ENCODE data around the gene MAPK12.

The MAPK12 gene

DNA sequence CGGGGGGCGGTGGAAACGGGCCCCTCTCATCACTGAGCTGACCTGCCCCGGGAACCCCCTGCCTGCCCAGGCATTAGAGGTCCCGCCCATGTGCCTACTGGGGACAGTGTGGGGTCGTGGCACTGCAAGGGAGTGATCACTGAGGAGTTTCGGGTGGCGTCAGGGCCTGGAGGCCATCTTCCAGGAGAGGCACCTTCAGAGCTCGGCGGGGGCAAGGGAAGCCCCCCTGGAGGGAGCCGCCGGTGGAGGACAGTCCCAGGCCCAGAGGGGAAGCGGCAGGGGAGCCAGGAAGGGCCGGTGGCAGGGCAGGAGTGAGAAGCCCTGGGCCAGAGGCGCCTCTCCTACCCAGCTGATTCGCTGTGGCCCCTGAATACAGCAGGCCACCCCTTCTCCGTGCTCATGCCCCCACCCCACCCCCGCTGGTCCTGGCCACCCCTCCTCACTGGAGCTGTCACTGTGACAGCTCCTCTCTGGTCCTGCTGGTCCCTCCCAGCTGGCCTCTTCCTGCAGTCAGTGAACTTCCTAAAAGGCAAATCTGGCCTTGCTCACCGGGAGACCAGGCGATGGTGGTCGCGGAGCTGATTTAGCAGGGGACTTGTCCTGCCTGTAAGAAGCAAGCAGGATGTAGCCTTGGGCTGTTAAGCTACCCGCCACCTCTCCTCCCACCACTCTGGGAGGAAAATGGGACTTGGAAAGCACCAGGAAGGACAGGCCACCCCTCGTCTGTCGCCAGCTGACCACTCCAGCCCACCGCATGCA, 10.7 kb upstream of the MAPK12 start:
- no peaks in the 10 kb centered on the region for H3K9me3 Mint-ChIP-seq
- H3K4me3 Mint-ChIP-seq = no peak overlapping the region
- peaks cover 42% of the 10 kb centered on the region for H3K36me3 Mint-ChIP-seq (ENCODE audit: low read depth)
- H3K27me3 Mint-ChIP-seq = peaks cover 41% of the 10 kb centered on the region
- intact Hi-C loops (cut with micrococcal nuclease) = loop anchor here (5.0 kb wide), 1 partner anchor 35 kb away; the partner anchor contains the start of gene PLXNB2
- no peak overlapping the region for H3K27ac Mint-ChIP-seq
- peaks cover 41% of the 10 kb centered on the region for H3K4me1 Mint-ChIP-seq (ENCODE audit: low read depth)

GRCh38 chr22:50271519-50271970, 10.1 kb upstream of the MAPK12 start:
- peaks cover 41% of the 10 kb centered on the region for H3K4me1 Mint-ChIP-seq (ENCODE audit: low read depth)
- H3K27me3 Mint-ChIP-seq = peaks cover 46% of the 10 kb centered on the region
- peaks cover 35% of the 10 kb centered on the region for H3K36me3 Mint-ChIP-seq (ENCODE audit: low read depth)
- no peaks in the 10 kb centered on the region for H3K9me3 Mint-ChIP-seq
- H3K27ac Mint-ChIP-seq = no peak overlapping the region
- peak overlapping the region; percentile 42 for H3K4me3 Mint-ChIP-seq
- intact Hi-C loops (cut with micrococcal nuclease) = loop anchor here (5.0 kb wide), 1 partner anchor 36 kb away; the partner anchor contains the start of gene PLXNB2

DNA sequence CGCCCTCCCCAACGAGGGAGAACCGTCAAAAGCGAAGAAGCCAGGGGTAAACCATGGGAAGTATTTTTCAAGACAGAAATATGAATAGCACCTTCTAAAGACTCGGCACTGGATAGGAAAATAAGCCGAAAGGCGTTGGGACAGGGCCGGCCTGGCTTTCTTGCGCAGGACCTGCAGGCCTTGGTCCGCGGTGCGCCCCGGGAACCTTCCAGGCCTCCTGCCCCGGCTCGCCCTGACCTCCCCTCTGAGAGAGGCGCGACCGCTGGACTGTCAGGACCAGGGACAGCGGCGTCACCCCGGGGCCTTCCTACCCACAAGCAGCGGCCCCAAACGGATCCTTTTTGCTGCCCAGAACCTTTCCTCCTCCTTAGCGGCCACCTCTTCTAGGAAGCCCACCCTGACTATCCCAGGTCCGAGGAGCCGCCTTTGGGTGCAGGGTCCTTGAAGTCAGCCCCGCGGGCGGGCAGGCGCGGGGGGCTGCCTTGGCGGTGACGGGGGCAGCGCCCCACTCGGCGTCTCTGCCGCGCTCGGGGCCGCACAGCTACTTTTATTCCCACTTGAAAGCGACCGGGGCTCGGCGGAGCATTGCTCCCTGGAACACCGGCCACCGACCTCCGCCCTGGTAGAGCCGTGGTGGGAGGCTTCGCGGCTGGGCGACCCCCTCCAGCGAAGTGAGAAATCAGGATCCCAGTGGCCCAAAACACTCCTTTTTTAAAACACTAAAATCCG, 9.3 kb upstream of the MAPK12 start:
- H3K27ac Mint-ChIP-seq = no peak overlapping the region

GRCh38 chr22:50269970-50270665, 8.6 kb upstream of the MAPK12 start, which contains the start of gene MAPK11:
Gene MAPK11 (minus strand): TSS chr22:50270380. CDS start chr22:50270292, 88 bp downstream.
- intact Hi-C loops (cut with micrococcal nuclease) = loop anchor here (5.0 kb wide), 1 partner anchor 37 kb away; the partner anchor contains the start of gene PLXNB2
- Mint-ChIP-seq H3K27ac (no peak within 1 kb of the TSS), H3K4me1 (ENCODE audit: low read depth) (peaks cover 39% of the 10 kb centered on the region), H3K36me3 (ENCODE audit: low read depth) (peaks cover 21% of the 10 kb centered on the region), H3K9me3 (no peaks in the 10 kb centered on the region), H3K4me3 (peak within 1 kb of the TSS; percentile 65), H3K27me3 (peaks cover 59% of the 10 kb centered on the region)

More for the DNA sequence above, 9.3 kb upstream of the MAPK12 start:
- peaks cover 28% of the 10 kb centered on the region for H3K36me3 Mint-ChIP-seq (ENCODE audit: low read depth)
- peak overlapping the region; percentile 64 for H3K4me3 Mint-ChIP-seq
- H3K4me1 Mint-ChIP-seq (ENCODE audit: low read depth) = peaks cover 41% of the 10 kb centered on the region
- peaks cover 53% of the 10 kb centered on the region for H3K27me3 Mint-ChIP-seq
- no peaks in the 10 kb centered on the region for H3K9me3 Mint-ChIP-seq
- intact Hi-C loops (cut with micrococcal nuclease) = loop anchor here (5.0 kb wide), 1 partner anchor 36 kb away; the partner anchor contains the start of gene PLXNB2

DNA sequence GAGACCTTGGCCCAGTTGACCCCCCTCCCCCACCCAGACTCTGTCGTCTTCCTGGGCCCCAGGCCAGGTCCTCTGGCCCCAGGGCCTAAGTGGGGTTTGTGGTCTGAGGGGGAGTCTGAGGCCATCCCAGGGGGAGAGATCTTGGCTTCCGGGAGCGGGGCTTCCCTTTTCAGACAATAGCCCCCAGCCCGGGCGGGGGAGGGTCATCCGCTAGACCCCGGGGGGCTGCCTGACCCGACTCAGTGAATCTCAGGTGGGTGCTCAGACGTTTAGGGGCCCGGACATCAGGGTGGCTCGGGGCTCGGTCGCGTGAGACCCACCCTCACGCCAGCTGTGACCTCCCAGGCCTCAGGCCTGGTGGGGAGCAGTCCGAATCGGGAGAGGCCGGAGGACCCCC, 8.1 kb upstream of the MAPK12 start:
- intact Hi-C loops (cut with micrococcal nuclease) = no loop called here
- peaks cover 65% of the 10 kb centered on the region for H3K27me3 Mint-ChIP-seq
- H3K36me3 Mint-ChIP-seq (ENCODE audit: low read depth) = peaks cover 16% of the 10 kb centered on the region
- H3K9me3 Mint-ChIP-seq = no peaks in the 10 kb centered on the region
- no peak overlapping the region for H3K27ac Mint-ChIP-seq
- peaks cover 34% of the 10 kb centered on the region for H3K4me1 Mint-ChIP-seq (ENCODE audit: low read depth)
- H3K4me3 Mint-ChIP-seq = peak overlapping the region; percentile 65

GRCh38 chr22:50268655-50269113, 7.2 kb upstream of the MAPK12 start:
- intact Hi-C loops (cut with micrococcal nuclease) = no loop called here
- Mint-ChIP-seq H3K27ac (no peak overlapping the region), H3K36me3 (ENCODE audit: low read depth) (peaks cover 8% of the 10 kb centered on the region), H3K9me3 (no peaks in the 10 kb centered on the region), H3K4me3 (no peak overlapping the region), H3K4me1 (ENCODE audit: low read depth) (peaks cover 28% of the 10 kb centered on the region), H3K27me3 (peaks cover 73% of the 10 kb centered on the region)

GRCh38 chr22:50267591-50268390, 6.3 kb upstream of the MAPK12 start:
- Mint-ChIP-seq H3K4me1 (ENCODE audit: low read depth) (peaks cover 33% of the 10 kb centered on the region), H3K4me3 (no peak overlapping the region), H3K36me3 (ENCODE audit: low read depth) (peaks cover 3% of the 10 kb centered on the region), H3K9me3 (no peaks in the 10 kb centered on the region), H3K27me3 (peaks cover 80% of the 10 kb centered on the region), H3K27ac (no peak overlapping the region)
- intact Hi-C loops (cut with micrococcal nuclease) = no loop called here

DNA sequence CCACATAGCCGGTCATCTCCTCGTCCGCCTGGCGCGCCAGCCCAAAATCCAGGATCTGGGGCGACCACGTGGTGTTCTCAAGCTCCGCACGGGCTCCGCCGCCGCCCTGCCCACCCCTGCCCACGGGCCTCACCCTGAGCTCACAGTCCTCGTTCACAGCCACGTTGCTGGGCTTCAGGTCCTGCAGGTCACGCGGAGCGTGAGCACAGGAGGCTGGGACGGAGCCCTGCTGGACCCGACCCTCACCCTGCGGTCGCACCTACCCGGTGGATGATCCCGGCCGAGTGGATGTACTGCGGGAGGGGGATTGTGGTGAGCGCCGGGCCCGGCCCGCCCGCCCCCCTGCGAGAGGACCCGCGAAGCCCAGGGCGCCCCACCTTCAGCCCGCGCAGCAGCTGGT, 5.5 kb upstream of the MAPK12 start:
- H3K4me3 Mint-ChIP-seq = no peak overlapping the region
- no peak overlapping the region for H3K27ac Mint-ChIP-seq
- no peaks in the 10 kb centered on the region for H3K9me3 Mint-ChIP-seq
- no peaks in the 10 kb centered on the region for H3K36me3 Mint-ChIP-seq (ENCODE audit: low read depth)
- intact Hi-C loops (cut with micrococcal nuclease) = no loop called here
- H3K27me3 Mint-ChIP-seq = peaks cover 84% of the 10 kb centered on the region
- peaks cover 33% of the 10 kb centered on the region for H3K4me1 Mint-ChIP-seq (ENCODE audit: low read depth)

DNA sequence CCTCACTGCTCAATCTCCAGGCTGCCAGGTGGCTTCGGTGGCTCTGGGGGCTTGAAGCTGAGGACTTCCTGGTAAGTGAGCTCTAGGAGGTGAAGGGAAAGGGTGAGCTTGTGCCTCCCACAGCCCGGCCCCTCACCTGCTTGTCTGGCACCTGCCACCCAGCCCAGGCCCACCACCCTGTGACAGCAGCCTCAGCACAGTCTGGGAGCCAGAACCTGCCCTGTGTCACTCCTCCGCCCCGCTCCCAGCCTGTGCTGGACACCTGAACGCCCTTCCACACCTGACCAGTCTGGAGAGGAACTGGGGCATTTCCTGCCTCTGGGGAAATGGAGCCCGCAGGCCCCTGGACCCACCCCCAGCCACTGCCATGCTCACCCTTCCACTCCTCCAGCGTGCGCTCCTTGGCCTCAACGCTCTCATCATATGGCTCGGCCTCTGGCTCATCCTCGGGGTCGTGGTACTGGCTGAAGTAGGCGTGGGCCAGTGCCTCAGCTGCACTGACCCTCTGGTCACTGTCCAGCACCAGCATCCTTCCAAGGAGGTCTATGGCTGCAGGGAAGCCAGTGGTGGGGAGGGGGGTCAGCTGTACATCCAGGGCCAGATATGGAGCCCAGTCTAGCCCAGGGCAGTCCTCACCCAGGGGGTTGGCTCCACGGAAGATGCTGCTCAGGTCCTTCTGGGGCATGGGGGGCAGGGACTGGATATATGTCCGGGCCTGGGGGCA, 3.6 kb upstream of the MAPK12 start:
- no peak overlapping the region for H3K4me3 Mint-ChIP-seq
- peaks cover 86% of the 10 kb centered on the region for H3K27me3 Mint-ChIP-seq
- no peak overlapping the region for H3K27ac Mint-ChIP-seq
- H3K4me1 Mint-ChIP-seq (ENCODE audit: low read depth) = peaks cover 33% of the 10 kb centered on the region
- H3K9me3 Mint-ChIP-seq = no peaks in the 10 kb centered on the region
- no peaks in the 10 kb centered on the region for H3K36me3 Mint-ChIP-seq (ENCODE audit: low read depth)
- intact Hi-C loops (cut with micrococcal nuclease) = no loop called here

DNA sequence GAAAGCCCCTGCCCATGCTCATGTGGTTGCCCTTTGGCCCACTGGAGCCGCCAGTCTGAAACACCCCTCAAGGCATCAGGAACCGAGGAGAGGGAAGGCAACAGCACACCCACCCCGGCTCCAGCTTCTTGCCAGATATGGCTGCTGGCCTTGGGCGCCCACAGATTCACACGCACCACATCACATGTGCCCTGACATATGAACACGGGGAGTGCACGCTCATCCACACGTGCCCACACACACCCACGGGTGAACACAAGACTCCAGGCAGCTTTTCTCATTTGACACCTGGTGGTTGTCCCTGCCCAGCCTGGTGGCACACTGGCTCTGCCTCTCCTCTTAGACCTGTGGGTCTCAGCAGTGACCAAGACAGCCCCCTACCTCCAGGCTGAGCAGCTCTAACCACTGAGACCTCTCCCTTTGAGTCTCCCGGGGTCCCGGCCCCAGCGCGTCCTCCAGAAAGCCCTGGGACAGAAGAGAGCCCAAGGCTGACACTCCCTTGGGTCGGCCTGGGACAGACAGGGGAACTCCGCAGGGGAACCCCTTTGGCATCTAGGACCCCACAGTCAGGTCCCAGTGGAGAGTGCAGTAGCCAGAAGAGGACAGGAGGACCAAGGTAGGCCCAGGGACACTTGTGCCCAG, 2.7 kb upstream of the MAPK12 start:
- Mint-ChIP-seq H3K36me3 (ENCODE audit: low read depth) (no peaks in the 10 kb centered on the region), H3K27me3 (peaks cover 86% of the 10 kb centered on the region), H3K27ac (no peak overlapping the region), H3K4me1 (ENCODE audit: low read depth) (peaks cover 26% of the 10 kb centered on the region), H3K9me3 (no peaks in the 10 kb centered on the region), H3K4me3 (no peak overlapping the region)
- intact Hi-C loops (cut with micrococcal nuclease) = no loop called here

DNA sequence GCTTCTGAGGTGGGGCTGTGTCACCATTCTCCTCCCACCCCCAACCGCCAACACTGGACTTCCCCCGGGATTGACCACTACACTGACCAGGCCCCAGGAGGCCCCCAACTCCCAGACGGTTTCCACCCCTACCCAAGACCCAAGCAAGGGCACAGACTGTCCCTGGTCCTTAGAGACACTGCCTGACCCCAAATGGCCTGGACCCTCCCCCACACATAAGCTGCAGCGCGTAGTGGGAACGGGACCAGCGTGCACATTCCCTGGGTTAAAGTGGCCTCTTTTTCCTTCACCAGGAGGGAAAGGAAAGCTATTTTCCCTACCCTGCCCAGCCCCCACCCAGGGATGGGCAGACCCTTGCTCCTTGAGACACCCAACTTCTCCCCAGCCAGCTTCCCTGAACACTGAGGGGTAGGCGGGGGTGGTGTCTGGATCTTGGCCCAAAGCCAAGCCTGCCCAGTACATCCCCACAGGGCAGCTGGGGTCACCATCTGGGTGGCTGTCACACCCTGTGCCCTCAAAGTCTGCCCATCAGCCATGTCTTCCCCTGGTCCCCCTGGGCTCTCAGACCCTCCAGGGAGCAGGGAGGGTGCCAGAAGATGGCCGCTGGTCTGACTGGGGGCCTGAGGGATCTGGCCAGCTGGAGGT, 1.6 kb upstream of the MAPK12 start:
- H3K9me3 Mint-ChIP-seq = no peaks in the 10 kb centered on the region
- no peaks in the 10 kb centered on the region for H3K36me3 Mint-ChIP-seq (ENCODE audit: low read depth)
- H3K27me3 Mint-ChIP-seq = peaks cover 85% of the 10 kb centered on the region
- no peak overlapping the region for H3K4me3 Mint-ChIP-seq
- H3K4me1 Mint-ChIP-seq (ENCODE audit: low read depth) = peaks cover 18% of the 10 kb centered on the region
- H3K27ac Mint-ChIP-seq = no peak overlapping the region
- intact Hi-C loops (cut with micrococcal nuclease) = no loop called here

DNA sequence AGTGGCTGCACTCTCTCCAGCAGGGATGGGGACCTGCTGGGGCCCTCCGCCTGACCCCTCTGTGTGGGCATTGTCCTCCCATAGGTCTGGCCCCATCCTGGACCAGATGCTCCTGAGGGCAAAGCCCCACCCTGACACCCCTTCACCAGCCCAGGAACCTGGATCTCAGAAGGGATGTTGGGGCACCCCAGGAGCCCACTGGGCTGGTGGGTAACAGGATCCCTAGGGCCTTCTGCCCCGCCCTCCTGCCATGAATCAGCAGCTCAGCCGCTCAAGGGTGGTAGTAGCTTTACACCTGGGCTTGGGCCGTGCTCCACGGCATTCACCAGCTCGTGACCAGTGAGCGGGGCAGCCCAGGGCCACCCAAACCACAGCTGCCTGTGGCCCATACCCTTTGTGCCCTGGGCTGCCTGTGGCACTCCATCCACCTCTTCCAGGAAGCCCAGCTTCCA, 1.0 kb upstream of the MAPK12 start:
- H3K36me3 Mint-ChIP-seq (ENCODE audit: low read depth) = no peaks in the 10 kb centered on the region
- no peaks in the 10 kb centered on the region for H3K9me3 Mint-ChIP-seq
- H3K4me3 Mint-ChIP-seq = peak overlapping the region; percentile 35
- peaks cover 85% of the 10 kb centered on the region for H3K27me3 Mint-ChIP-seq
- no peak overlapping the region for H3K27ac Mint-ChIP-seq
- intact Hi-C loops (cut with micrococcal nuclease) = no loop called here
- peaks cover 18% of the 10 kb centered on the region for H3K4me1 Mint-ChIP-seq (ENCODE audit: low read depth)
